HG03469 (cell line): ENCODE results near the gene CEACAM1.
"Not testable (repeated sequence)": the region's sequence is repeated elsewhere in the genome, so short reads cannot be mapped to it uniquely, and the experiment has no call there.

ENCODE experiments used
- ATAC-seq: cut with Tn5 transposase; IDR thresholded peaks from one replicate; pipeline ENCODE4 v1.9.1; 2021; ENCODE audit warnings: mild to moderate bottlenecking, moderate library complexity, moderate number of reproducible peaks; ENCODE audit not compliant: unreplicated experiment

The CEACAM1 gene

GRCh38 chr19:42477933-42478332 lies 50.3 kb downstream of the CEACAM1 start:
- no peak for ATAC-seq

- ATAC-seq = no peak
These were observed 51.2 kb downstream of the CEACAM1 start for GRCh38 chr19:42477117-42477516.

GRCh38 chr19:42475366-42475765 lies 52.9 kb downstream of the CEACAM1 start:
- ATAC-seq = no peak

GRCh38 chr19:42474743-42475142 lies 53.5 kb downstream of the CEACAM1 start:
- ATAC-seq = no peak

- ATAC-seq = no peak
These were observed 54.6 kb downstream of the CEACAM1 start for GRCh38 chr19:42473686-42474085.

GRCh38 chr19:42472402-42473147 lies 55.7 kb downstream of the CEACAM1 start:
- no peak for ATAC-seq

- no peak for ATAC-seq
These were observed 56.6 kb downstream of the CEACAM1 start for GRCh38 chr19:42471554-42472249.

GRCh38 chr19:42469311-42470235 lies 58.7 kb downstream of the CEACAM1 start:
- ATAC-seq = no peak

- no peak for ATAC-seq
These were observed 59.9 kb downstream of the CEACAM1 start for GRCh38 chr19:42468273-42468796.

GRCh38 chr19:42467183-42467760 lies 61.0 kb downstream of the CEACAM1 start:
- no peak for ATAC-seq

GRCh38 chr19:42466521-42467182 lies 61.6 kb downstream of the CEACAM1 start:
- ATAC-seq = no peak

GRCh38 chr19:42465827-42466280 lies 62.4 kb downstream of the CEACAM1 start:
- no peak for ATAC-seq

GRCh38 chr19:42461700-42462324 lies 66.5 kb downstream of the CEACAM1 start:
- ATAC-seq = no peak

GRCh38 chr19:42461231-42461630 lies 67.0 kb downstream of the CEACAM1 start:
- not testable (repeated sequence) for ATAC-seq

- ATAC-seq = no peak
These were observed 68.4 kb downstream of the CEACAM1 start for GRCh38 chr19:42459926-42460325.
